PC-9 (cell line): ENCODE measurements around the gene PDE4D.

Source experiments
- CTCF ChIP-seq: fragments of 200-600 bp; sonication (generic); conservative IDR thresholded peaks from 2 replicates; pipeline ENCODE4 v1.6.1; 2017; ENCODE audit warnings: mixed run types, antibody characterized with exemption, mild to moderate bottlenecking, moderate library complexity
- EZH2 ChIP-seq: fragments of 200-600 bp; sonication (generic); IDR thresholded peaks from 2 replicates; pipeline ENCODE4 v1.8.0; 2017; ENCODE audit warnings: antibody characterized with exemption, low read depth

- no peak for TF ChIP-seq CTCF
- no peak for TF ChIP-seq EZH2
Measured at GRCh38 chr5:58993461-58993860, 900.1 kb downstream of the PDE4D start.
